ENCODE data around the gene CST9.

DNA sequence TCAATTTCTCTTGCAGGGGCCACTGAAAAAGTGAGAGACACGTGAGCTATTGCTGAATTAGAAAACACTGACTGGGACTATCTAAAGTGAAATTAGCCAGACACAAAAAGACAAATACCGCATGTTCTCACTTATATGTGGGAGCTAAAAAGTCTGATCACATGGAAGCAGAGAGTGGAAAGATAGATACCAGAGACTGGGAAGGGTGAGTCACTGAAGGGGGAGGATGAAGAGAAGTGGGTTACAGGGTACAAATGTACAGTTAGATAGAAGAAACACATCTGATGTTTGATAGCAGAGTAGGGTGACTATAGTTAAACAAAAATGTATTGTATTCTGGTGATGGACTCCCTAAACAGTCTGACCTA, 18.6 kb upstream of the CST9 start:
- no peak for TF ChIP-seq POLR2A (IDR thresholded peaks at IDR 0.05; ENCODE audit: low read depth)
- TF ChIP-seq, protein P1, sequence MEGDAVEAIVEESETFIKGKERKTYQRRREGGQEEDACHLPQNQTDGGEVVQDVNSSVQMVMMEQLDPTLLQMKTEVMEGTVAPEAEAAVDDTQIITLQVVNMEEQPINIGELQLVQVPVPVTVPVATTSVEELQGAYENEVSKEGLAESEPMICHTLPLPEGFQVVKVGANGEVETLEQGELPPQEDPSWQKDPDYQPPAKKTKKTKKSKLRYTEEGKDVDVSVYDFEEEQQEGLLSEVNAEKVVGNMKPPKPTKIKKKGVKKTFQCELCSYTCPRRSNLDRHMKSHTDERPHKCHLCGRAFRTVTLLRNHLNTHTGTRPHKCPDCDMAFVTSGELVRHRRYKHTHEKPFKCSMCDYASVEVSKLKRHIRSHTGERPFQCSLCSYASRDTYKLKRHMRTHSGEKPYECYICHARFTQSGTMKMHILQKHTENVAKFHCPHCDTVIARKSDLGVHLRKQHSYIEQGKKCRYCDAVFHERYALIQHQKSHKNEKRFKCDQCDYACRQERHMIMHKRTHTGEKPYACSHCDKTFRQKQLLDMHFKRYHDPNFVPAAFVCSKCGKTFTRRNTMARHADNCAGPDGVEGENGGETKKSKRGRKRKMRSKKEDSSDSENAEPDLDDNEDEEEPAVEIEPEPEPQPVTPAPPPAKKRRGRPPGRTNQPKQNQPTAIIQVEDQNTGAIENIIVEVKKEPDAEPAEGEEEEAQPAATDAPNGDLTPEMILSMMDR (IDR thresholded peaks at IDR 0.05): no peak

Data from esophagus muscularis mucosa (tissue), 3 donors.